Dendritic cell treated with granulocyte-macrophage colony-stimulating factor and Interleukin-4, amounts not matched to agents 40 ng/mL and 50 ng/mL, for 4 days (primary cell): ENCODE results near the gene MIB1.

Source experiments
- H3K27ac Mint-ChIP-seq: one replicate; pipeline ENCODE4 v1.8.0; 2022; ENCODE audit warnings: mild to moderate bottlenecking, mixed read lengths
- H3K27me3 Mint-ChIP-seq: one replicate; pipeline ENCODE4 v1.8.0; 2022; ENCODE audit warnings: mild to moderate bottlenecking, mixed read lengths
- H3K36me3 Mint-ChIP-seq: one replicate; pipeline ENCODE4 v1.8.0; 2022; ENCODE audit warnings: low read depth, mixed read lengths
- H3K4me1 Mint-ChIP-seq: one replicate; pipeline ENCODE4 v1.8.0; 2022; ENCODE audit warnings: low read depth, mixed read lengths
- H3K4me3 Mint-ChIP-seq: one replicate; pipeline ENCODE4 v1.8.0; 2022; ENCODE audit warnings: mild to moderate bottlenecking, moderate library complexity, mixed read lengths
- H3K9me3 Mint-ChIP-seq: one replicate; pipeline ENCODE4 v1.8.0; 2022; ENCODE audit warnings: mixed read lengths
- intact Hi-C: fragments of 100-400 bp; cut with micrococcal nuclease; formaldehyde crosslinking; loops from one replicate; pipeline ENCODE4 v1.15.0; 2022

MIB1 gene

GRCh38 chr18:21900605-21901352, 160.2 kb downstream of the MIB1 start:
- Mint-ChIP-seq H3K27ac (no peak overlapping the region), H3K9me3 (no peaks in the 10 kb centered on the region), H3K4me3 (no peak overlapping the region), H3K27me3 (peaks cover 13% of the 10 kb centered on the region), H3K36me3 (no peaks in the 10 kb centered on the region), H3K4me1 (no peaks in the 10 kb centered on the region)
- intact Hi-C loops, result no loop called here

GRCh38 chr18:21901423-21901945, 160.9 kb downstream of the MIB1 start:
- Mint-ChIP-seq H3K9me3 (no peaks in the 10 kb centered on the region), H3K27me3 (peaks cover 9% of the 10 kb centered on the region), H3K27ac (no peak overlapping the region), H3K36me3 (no peaks in the 10 kb centered on the region), H3K4me1 (no peaks in the 10 kb centered on the region), H3K4me3 (no peak overlapping the region)
- intact Hi-C loops, result no loop called here

DNA sequence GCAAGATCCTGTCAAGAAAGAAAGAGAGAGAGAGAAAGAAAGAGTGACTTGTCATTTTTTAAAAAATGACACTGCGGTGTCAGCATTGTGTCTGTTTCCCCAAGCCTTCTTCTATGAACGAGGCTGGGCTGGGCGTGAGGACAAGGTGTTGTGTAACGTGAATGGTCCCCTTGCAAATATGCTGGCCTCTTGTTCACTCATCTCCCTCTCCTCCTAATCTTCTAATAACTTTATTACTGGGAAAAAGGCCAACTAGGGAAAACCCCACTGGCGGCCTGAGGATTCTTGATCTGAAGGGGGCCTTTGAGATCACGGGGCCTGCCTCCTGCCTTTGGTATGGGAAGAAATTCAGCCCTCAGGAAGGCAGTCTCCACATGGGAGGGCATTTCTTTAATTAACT, 163.1 kb downstream of the MIB1 start:
- H3K27ac Mint-ChIP-seq, result no peak overlapping the region

GRCh38 chr18:21904856-21905255, 164.3 kb downstream of the MIB1 start:
- Mint-ChIP-seq H3K4me3 (no peak overlapping the region), H3K4me1 (no peaks in the 10 kb centered on the region), H3K27me3 (no peaks in the 10 kb centered on the region), H3K27ac (no peak overlapping the region), H3K9me3 (no peaks in the 10 kb centered on the region), H3K36me3 (no peaks in the 10 kb centered on the region)
- intact Hi-C loops, result no loop called here

More for the DNA sequence above, 163.1 kb downstream of the MIB1 start:
- Mint-ChIP-seq H3K36me3 (no peaks in the 10 kb centered on the region), H3K4me1 (no peaks in the 10 kb centered on the region), H3K27me3 (no peaks in the 10 kb centered on the region), H3K4me3 (no peak overlapping the region), H3K9me3 (no peaks in the 10 kb centered on the region)
- intact Hi-C loops, result no loop called here

DNA sequence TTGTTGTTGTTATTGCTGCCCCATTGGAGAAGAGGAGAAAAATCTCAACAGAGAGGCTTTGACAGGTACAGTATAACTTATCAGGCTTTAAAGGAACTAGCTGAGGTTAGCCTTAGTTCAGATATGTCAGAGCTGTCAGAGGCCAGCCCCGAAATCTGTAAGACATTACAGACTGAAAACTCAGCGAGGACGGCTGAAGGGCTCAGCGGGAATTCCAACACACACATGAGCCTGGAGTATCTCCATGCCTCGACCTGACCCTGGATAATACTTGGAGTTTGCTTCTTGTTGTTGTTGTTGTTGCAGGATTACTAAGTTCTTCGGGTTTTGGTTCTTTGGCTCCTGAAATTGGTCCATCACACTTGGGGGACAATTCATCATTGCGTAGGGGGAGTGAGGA, 166.9 kb downstream of the MIB1 start:
- Mint-ChIP-seq H3K4me3 (no peak overlapping the region), H3K27me3 (no peaks in the 10 kb centered on the region), H3K36me3 (no peaks in the 10 kb centered on the region), H3K4me1 (no peaks in the 10 kb centered on the region), H3K9me3 (no peaks in the 10 kb centered on the region), H3K27ac (no peak overlapping the region)
- intact Hi-C loops, result no loop called here

- intact Hi-C loops, result no loop called here
- Mint-ChIP-seq H3K27me3 (no peaks in the 10 kb centered on the region), H3K4me1 (no peaks in the 10 kb centered on the region), H3K9me3 (no peaks in the 10 kb centered on the region), H3K36me3 (no peaks in the 10 kb centered on the region), H3K27ac (no peak overlapping the region), H3K4me3 (no peak overlapping the region)
These were observed 168.1 kb downstream of the MIB1 start for GRCh38 chr18:21908711-21909110.

DNA sequence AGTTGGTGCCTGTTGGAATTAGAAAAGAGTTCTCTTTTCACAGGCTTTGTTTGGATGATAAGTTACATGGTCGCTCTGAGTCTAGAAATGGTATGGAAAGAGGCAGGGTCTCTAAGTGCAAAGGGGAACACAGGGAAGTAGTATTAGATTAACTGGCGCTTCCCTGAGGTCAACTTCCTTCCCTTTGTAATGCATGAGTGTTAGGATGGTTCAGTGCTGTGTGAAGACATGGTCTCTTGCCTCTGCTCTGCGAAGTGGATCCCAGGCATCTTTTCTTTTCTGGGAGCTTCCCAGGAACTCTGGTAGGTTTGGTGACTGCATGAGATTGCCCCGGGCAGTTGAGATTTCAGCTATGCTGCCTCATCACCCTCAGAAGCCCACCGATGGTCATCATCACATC, 170.3 kb downstream of the MIB1 start:
- Mint-ChIP-seq H3K36me3 (no peaks in the 10 kb centered on the region), H3K27ac (no peak overlapping the region), H3K4me3 (no peak overlapping the region), H3K27me3 (no peaks in the 10 kb centered on the region), H3K4me1 (no peaks in the 10 kb centered on the region), H3K9me3 (no peaks in the 10 kb centered on the region)
- intact Hi-C loops, result no loop called here

GRCh38 chr18:21911551-21911950, 171.0 kb downstream of the MIB1 start:
- no peaks in the 10 kb centered on the region for H3K27me3 Mint-ChIP-seq
- intact Hi-C loops, result no loop called here
- H3K9me3 Mint-ChIP-seq, result no peaks in the 10 kb centered on the region

DNA sequence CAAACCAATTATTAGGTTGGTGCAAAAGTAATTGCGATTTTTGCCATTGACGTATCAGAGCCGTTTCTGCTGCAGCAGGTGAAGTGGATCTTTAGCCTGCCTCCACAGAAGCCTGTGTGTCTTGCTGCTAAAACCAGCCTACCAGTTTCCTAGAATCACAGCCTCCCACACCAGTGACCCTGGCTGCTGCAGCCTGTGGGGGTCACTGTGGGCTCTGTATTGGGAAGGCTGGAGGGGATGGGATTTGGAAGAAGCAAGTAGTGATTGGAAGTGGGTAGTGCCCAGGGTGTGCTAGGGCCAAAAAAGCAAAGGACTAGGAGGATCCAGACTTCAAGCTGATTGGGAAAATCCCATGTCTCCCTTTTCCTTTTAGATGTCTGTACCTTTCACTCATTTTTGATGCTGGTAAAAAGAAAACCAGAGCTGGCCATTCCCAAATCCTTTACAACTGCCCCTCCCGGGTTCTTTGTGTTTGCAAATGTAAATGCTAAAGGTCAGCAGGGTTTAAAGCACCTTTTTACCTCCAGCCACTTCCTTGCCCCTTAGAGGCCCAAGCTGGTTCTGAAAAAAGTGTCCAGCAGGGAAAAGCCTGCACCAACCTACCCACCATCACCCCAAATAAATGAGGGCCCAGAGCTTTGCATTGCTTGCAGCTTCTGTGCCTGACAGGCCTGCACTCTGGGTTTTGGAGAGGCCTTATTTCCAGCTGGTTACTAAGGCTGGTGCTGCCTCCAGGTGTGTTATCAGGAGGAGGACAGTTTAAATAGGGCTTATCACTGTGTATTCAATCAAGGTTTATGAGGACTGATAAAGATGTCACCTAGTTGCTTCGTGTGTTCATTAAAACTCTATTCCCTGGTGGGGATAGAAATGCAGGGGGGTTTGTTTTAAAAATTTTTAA, 172.0 kb downstream of the MIB1 start:
- Mint-ChIP-seq H3K27ac (no peak overlapping the region), H3K27me3 (no peaks in the 10 kb centered on the region), H3K4me3 (no peak overlapping the region), H3K36me3 (no peaks in the 10 kb centered on the region), H3K9me3 (no peaks in the 10 kb centered on the region), H3K4me1 (no peaks in the 10 kb centered on the region)
- intact Hi-C loops, result no loop called here

More at GRCh38 chr18:21911551-21911950, 171.0 kb downstream of the MIB1 start:
- Mint-ChIP-seq H3K4me1 (no peaks in the 10 kb centered on the region), H3K36me3 (no peaks in the 10 kb centered on the region), H3K4me3 (no peak overlapping the region), H3K27ac (no peak overlapping the region)

DNA sequence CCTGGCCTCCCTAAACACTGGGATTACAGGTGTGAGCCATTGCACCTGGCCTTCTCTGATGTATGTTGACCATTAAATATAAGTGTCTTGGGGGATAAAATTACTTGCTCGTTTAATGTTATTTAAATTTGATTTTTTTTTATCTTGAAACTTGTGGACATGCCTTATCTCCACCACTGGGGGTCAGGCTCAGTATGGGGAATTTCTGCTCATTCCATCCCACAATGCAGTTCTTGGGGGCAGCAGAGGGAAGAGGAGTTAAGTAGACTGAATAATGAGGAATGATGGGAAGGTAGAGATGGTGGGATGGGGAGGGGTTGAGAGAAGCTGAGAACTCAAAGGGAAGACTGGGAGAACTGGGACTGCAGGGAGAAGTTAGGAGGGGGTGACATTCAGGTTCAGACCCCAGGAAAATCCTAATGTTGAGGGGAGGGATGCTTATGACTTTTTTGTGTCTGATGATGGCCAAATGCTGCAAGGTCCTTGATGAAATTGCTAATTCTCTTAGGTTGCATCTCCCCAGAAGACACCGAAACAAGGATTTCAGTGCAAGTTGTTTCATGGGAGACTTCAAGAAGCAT, 174.2 kb downstream of the MIB1 start:
- intact Hi-C loops, result no loop called here
- Mint-ChIP-seq H3K27me3 (no peaks in the 10 kb centered on the region), H3K27ac (no peak overlapping the region), H3K4me3 (no peak overlapping the region), H3K4me1 (no peaks in the 10 kb centered on the region), H3K36me3 (no peaks in the 10 kb centered on the region), H3K9me3 (peaks cover 9% of the 10 kb centered on the region)

DNA sequence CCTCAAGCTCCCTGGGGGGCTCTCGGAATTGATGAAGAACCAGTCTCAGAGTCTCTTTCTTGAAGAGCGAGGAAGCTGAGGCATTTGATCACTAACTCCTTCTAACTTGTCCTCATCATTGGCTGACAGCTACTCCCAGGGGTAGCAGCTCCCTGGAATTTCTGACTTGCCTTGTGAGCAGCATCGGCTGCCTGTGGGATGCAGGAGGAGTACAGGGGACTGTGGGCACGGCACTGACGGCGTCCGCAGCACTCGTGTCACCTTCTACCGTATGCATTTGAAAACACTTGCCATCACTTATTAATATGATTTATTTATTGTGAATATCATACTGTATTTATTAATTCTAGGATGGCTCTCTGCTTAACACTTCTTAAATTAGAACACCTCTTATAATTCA, 175.0 kb downstream of the MIB1 start:
- no peak overlapping the region for H3K4me3 Mint-ChIP-seq
- peaks cover 9% of the 10 kb centered on the region for H3K9me3 Mint-ChIP-seq
- no peaks in the 10 kb centered on the region for H3K27me3 Mint-ChIP-seq
- H3K27ac Mint-ChIP-seq, result no peak overlapping the region
- intact Hi-C loops, result no loop called here
- no peaks in the 10 kb centered on the region for H3K4me1 Mint-ChIP-seq
- no peaks in the 10 kb centered on the region for H3K36me3 Mint-ChIP-seq

DNA sequence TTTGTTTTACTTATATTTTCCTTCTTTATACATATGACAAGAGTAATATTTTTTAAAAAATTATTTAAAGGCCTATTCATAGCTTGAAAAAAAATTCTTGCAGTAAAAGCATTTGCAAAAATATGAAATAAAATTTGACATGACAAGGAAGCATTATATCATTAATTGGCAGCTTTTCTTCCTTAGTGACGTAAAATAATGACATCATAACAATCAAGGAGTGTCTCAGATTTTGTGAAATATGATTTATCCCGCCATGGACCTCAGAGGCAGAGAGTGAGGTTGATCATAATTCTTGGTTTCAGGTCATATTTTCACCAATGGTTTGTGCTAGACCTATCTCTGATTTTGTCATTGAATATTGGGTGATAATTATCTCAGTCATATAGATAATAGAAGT, 176.0 kb downstream of the MIB1 start:
- Mint-ChIP-seq H3K27me3 (peaks cover under 1% of the 10 kb centered on the region), H3K36me3 (no peaks in the 10 kb centered on the region), H3K4me3 (no peak overlapping the region), H3K9me3 (peaks cover 9% of the 10 kb centered on the region), H3K4me1 (no peaks in the 10 kb centered on the region), H3K27ac (no peak overlapping the region)
- intact Hi-C loops, result no loop called here

DNA sequence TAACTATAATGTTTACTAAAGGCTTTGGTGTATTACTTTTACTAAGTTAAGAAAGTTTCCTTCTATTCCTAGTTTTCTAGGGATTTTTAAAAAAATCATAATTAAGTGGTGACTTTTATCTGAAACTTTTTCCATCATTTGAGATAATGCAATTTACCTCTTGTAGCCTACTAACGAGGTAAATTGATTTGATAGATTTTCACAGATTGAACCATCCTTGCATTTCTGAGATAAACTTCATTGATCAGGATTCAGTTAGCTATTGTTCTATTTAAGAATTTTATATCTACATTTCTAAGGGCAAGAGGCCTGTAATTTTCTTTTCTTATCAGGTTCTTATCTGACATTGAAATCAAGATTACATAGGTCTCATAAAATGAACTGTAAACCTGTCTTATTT, 178.1 kb downstream of the MIB1 start:
- H3K9me3 Mint-ChIP-seq, result peaks cover 9% of the 10 kb centered on the region
- H3K36me3 Mint-ChIP-seq, result no peaks in the 10 kb centered on the region
- H3K27me3 Mint-ChIP-seq, result peaks cover 4% of the 10 kb centered on the region
- intact Hi-C loops, result no loop called here
- H3K4me1 Mint-ChIP-seq, result no peaks in the 10 kb centered on the region
- no peak overlapping the region for H3K27ac Mint-ChIP-seq
- H3K4me3 Mint-ChIP-seq, result no peak overlapping the region
